ENCODE measurements around the gene TAPBP. TPM values are rescaled to one million over a fixed set of nuclear protein-coding genes. Genes with fewer than 3 reads are reported as not detected.

The TAPBP gene
- total RNA-seq, 2 donors from 2014 or later = 50.3 to 108 TPM

DNA sequence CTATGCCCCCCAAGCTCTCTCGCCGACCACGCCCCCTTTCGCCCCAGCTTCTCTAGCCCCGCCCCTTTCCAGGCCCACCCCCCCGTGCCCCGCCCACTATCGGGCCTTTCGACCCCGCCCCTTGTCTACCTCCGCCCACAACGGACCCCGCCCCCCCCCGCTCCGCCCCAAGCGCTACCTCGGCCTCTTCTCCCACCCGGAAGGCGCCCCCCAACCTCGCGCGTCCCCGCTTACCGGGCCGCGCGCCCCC lies 3.5 kb upstream of the TAPBP start:
- H3K9me3 ChIP-seq = no peaks in the 10 kb centered on the region
- peak overlapping the region; percentile 76 to 86 (median 81) for H3K27ac ChIP-seq
- WGBS, 2 donors = 0% methylated on average over 10 to 13 of the region's 27 CpGs
- peaks cover 3 to 4% of the 10 kb centered on the region in 2 donors for H3K36me3 ChIP-seq (replicated peaks in 1 of 2; ENCODE audit: insufficient read depth in 1 of 2, low read depth in 2 of 2)
- intact Hi-C loops (cut with DNase I) = no loop called here
- no peaks in the 10 kb centered on the region for H3K27me3 ChIP-seq
- TF ChIP-seq, protein P1, sequence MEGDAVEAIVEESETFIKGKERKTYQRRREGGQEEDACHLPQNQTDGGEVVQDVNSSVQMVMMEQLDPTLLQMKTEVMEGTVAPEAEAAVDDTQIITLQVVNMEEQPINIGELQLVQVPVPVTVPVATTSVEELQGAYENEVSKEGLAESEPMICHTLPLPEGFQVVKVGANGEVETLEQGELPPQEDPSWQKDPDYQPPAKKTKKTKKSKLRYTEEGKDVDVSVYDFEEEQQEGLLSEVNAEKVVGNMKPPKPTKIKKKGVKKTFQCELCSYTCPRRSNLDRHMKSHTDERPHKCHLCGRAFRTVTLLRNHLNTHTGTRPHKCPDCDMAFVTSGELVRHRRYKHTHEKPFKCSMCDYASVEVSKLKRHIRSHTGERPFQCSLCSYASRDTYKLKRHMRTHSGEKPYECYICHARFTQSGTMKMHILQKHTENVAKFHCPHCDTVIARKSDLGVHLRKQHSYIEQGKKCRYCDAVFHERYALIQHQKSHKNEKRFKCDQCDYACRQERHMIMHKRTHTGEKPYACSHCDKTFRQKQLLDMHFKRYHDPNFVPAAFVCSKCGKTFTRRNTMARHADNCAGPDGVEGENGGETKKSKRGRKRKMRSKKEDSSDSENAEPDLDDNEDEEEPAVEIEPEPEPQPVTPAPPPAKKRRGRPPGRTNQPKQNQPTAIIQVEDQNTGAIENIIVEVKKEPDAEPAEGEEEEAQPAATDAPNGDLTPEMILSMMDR (IDR thresholded peaks at IDR 0.05) = no peak
- TF ChIP-seq POLR2A (IDR thresholded peaks at IDR 0.05) = no peak
- ATAC-seq (peak; percentile 0), DNase-seq (no peak)
- H3K4me3 ChIP-seq = peak overlapping the region; percentile 8 to 67
- peaks cover 67% of the 10 kb centered on the region for H3K4me1 ChIP-seq

- TF ChIP-seq, protein P1 (IDR thresholded peaks at IDR 0.05) = no peak
- no peak for TF ChIP-seq POLR2A (IDR thresholded peaks at IDR 0.05)
- Histone ChIP-seq H3K36me3 (replicated peaks in 1 of 2; ENCODE audit: insufficient read depth in 1 of 2, low read depth in 2 of 2) (peaks cover 3 to 4% of the 10 kb centered on the region in 2 donors), H3K9me3 (no peaks in the 10 kb centered on the region), H3K4me1 (peaks cover 68% of the 10 kb centered on the region), H3K27ac (peak overlapping the region; percentile 76 to 86 (median 81)), H3K27me3 (no peaks in the 10 kb centered on the region), H3K4me3 (peak overlapping the region; percentile 8 to 67)
- DNase-seq (no peak), ATAC-seq (no peak)
- intact Hi-C loops (cut with DNase I) = no loop called here
- 66 to 70% methylated on average over 15 to 19 of the region's 19 CpGs for WGBS, 2 donors
Measured at GRCh38 chr6:33316603-33317418, 2.9 kb upstream of the TAPBP start.

- Histone ChIP-seq H3K27me3 (no peaks in the 10 kb centered on the region), H3K27ac (no peak overlapping the region), H3K4me3 (no peak overlapping the region), H3K4me1 (peaks cover 63% of the 10 kb centered on the region), H3K9me3 (no peaks in the 10 kb centered on the region), H3K36me3 (replicated peaks in 1 of 2; ENCODE audit: insufficient read depth in 1 of 2, low read depth in 2 of 2) (peaks cover 3 to 4% of the 10 kb centered on the region in 2 donors)
- intact Hi-C loops (cut with DNase I) = no loop called here
- DNase-seq = no peak
- WGBS, 2 donors = 90 to 93% methylated on average over 9 to 17 of the region's 17 CpGs
- TF ChIP-seq POLR2A (IDR thresholded peaks at IDR 0.05) = no peak
- TF ChIP-seq, protein P1 (IDR thresholded peaks at IDR 0.05) = no peak
- no peak for ATAC-seq
Measured at GRCh38 chr6:33315793-33316602, 2.1 kb upstream of the TAPBP start.

DNA sequence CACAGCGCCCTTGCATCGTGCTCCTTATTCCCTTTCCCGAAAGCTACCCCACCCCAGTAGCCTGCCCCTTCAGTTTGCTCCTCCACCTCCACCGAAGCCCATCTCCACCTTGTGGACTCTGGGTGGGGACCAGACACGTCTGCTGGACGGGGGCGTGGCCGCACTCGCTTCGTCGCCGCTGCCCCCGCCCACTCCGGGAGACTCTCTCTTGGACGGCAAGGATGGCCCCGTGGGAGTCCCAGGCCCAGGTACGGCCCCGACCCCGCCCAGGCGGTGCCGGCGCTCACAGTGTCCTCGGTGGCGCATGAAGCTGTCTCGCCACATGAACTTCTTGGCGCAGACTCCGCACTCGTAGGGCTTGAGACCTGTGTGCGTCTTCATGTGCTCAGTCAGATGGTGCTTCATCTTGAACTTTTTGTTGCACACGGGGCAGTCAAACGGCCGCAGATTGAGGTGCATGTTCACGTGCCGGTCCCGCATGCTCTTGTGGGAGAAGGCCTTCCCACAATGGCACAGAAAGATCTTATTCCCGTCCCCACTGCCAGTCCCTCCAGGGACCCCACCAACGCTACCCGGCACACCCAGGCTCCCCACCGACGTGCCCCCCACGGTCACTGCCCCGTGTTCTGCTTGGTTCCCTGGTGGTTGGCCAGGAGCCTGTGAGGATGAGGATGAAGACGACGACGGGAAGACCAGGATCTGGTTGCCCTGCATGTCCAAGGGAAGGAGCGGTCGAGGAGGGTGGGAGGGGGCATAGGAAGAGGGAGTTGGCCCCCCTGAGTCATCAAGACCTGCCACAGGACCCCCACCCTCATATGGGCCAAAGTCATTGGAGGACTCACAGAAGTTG lies 1.3 kb upstream of the TAPBP start:
- H3K4me3 ChIP-seq = no peak overlapping the region
- WGBS, 2 donors = 39 to 75% methylated on average over 13 to 47 of the region's 47 CpGs
- TF ChIP-seq, protein P1 (IDR thresholded peaks at IDR 0.05) = no peak
- TF ChIP-seq POLR2A (IDR thresholded peaks at IDR 0.05) = no peak
- ATAC-seq (no peak), DNase-seq (peak in 3 of 4 donors; percentile 36 to 46 (median 43))
- peaks cover 4 to 6% of the 10 kb centered on the region in 2 donors for H3K36me3 ChIP-seq (replicated peaks in 1 of 2; ENCODE audit: insufficient read depth in 1 of 2, low read depth in 2 of 2)
- H3K4me1 ChIP-seq = peaks cover 55% of the 10 kb centered on the region
- intact Hi-C loops (cut with DNase I) = no loop called here
- peak overlapping the region; percentile 86 to 97 (median 96) for H3K27ac ChIP-seq
- no peaks in the 10 kb centered on the region for H3K9me3 ChIP-seq
- no peaks in the 10 kb centered on the region for H3K27me3 ChIP-seq
